GM04504 (cell line): ENCODE measurements around the gene CYP3A5.
"Not testable (repeated sequence)": the region's sequence is repeated elsewhere in the genome, so short reads cannot be mapped to it uniquely, and the experiment has no call there.

Source experiments
- DNase-seq: peaks from one replicate; pipeline ENCODE4 v3.0.0-alpha.2; 2012; ENCODE audit warnings: low read depth

The CYP3A5 gene

DNA sequence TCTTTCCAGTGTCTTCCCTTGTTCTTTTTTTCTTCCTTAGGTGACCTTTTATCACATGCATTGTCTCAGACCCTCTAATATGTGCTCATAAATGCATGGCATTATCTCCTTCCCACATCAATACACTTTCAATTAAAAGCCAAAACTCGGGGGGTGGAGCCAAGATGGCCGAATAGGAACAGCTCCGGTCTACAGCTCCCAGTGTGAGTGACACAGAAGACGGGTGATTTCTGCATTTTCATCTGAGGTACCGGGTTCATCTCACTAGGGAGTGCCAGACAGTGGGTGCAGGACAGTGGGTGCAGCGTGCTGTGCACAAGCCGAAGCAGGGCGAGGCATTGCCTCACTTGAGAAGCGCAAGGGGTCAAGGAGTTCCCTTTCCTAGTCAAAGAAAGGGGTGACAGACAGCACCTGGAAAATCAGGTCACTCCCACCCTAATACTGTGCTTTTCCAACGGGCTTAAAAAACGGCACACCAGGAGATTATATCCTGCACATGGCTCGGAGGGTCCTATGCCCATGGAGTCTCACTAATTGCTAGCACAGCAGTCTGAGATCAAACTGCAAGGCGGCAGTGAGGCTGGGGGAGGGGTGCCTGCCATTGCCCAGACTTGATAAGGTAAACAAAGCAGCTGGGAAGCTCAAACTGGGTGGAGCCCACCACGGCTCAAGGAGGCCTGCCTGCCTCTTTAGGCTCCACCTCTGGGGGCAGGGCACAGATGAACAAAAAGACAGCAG lies 6.2 kb upstream of the CYP3A5 start:
- DNase-seq = not testable (repeated sequence)

DNA sequence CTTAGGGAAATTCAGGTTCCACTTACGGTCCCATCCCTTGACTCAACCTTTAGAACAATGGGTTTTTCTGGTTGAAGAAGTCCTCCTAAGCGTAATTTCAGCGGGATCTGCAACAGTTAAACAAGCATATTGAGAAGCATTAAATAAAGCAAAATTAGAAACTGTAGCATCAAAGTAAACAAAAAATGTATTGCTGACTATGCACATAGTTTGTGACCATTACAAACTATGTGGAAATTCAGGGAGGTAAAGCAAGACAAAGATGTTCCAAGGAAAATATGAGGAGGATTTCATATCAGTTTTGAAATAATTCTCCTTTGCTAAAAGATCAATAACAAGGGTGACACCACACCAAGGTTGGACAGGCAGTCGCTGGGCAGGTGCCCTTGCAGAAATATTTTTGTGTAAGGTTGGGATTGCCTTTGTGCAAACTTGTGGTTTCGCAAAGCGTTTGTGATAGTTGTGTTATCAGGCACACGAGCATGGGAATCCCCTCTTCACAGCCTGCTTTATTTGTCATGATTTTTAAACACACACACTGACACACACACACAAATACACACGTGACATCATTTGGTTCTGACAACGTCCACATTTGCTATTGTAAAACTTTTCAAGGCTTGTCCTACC lies 5.4 kb upstream of the CYP3A5 start:
- DNase-seq = no peak

DNA sequence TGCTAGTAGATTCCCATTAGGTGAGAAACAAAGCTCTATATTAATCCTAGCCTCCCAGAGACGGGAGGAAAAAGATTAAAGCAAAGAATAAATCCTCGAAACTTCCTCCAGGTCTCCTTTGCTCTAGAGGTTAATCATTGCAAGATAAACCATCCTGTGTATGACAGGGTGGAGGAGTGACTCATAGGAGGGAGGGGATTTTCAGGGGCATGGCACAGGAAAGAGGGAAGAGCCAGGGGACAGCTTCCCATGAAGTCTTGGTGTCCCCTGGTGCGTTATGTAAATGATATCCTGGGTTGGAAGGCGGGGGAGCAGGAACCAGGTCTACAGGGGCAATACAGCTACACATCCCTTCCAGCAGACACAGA lies 780 bp downstream of the CYP3A5 start:
- no peak for DNase-seq

DNA sequence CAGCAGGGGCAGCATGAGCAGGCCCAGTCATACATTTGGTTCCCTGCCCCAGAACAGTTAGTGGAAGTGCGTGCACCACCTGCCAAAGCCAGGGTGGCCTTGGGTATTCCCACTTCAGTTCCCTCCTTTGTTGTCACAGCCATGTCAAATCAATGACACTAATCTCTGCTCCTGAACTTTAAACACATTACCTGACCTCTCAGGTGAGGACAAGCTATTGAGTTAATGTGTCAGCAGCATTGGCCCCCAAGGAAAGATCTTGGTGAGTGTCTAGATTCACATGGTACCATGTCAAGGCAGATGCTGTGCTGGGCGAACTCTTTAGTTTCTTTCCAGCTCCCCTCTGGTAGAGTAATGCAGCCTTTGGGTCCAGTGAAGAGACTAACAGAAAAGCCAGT lies 2.1 kb downstream of the CYP3A5 start:
- no peak for DNase-seq

DNA sequence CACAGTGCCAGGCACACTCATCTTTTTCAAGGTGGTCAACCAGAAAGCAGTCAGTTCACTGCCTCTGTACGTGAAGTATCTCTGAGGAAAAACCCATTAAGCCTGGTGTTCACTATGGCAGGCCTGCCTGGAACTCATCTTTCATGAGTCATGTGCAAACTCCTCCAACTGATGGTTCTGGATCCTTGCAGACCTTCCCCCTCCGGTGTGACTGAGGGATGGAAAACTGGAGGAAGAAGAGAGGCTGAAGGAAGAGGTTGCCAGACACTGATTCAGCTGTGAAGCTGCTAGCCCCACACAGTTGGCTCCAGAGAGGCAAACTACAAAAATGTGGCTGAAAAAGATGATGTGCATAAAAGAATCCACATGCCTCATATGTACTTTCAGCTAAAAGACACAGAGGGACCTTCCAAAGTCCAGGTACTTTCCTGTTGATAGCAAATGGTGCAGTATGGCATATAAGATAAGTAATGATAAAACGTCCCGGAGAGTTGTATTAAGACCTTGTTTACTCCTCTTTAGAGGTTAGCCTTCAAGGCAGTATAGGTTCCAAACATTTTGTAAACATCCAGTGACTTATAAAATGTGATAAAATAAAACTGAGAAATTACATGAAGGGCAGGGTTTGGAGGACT lies 2.7 kb downstream of the CYP3A5 start:
- DNase-seq = no peak

DNA sequence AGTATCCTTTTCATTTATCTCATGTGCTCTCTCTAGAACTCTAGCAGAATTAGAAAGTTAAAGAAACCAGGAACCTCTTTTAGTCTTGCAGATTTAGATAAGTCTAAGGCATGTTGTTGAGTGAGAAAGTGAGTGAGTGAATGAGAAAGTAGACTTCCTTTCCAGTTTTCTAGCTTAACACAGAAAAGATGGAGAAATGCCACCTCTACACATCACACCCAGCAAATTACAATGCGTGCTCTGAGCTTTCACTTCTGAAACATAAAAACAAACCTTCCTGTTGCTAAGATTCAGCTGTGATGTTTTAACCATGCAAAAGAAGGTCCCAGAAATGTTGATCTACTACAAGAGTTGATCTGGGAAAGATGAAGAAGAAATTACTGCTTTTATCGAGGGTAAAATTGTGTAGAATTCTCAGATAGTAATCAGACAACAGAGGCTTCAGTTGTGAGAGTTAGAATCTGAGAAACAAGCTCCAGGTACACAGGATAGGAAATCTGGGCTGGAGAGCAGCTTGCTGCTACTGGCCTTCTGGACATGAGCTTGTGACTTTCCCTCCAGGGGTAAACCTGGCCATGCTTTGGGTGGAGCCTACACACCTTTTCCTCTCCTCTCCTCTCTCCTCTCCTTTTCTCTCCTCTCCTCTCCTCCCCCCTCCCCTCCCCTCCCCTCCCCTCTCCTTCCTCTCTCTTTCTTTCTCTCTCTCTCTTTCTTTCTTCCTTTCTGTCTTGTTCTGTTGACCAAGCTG lies 4.6 kb downstream of the CYP3A5 start:
- DNase-seq = no peak

DNA sequence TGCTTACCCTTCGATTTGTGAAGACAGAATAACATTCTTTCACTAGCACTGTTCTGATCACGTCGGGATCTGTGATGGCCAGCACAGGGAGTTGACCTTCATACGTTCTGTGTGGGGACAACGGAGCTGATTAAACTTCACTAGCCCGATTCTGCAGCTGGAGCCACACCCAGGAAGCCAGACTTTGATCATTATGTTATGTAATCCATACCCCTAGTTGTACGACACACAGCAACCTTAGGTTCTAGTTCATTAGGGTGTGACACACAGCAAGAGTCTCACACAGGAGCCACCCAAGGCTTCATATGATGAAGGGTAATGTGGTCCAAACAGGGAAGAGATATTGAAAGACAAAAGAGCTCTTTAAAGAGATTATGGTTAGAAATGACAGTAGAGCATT lies 7.2 kb downstream of the CYP3A5 start:
- no peak for DNase-seq

DNA sequence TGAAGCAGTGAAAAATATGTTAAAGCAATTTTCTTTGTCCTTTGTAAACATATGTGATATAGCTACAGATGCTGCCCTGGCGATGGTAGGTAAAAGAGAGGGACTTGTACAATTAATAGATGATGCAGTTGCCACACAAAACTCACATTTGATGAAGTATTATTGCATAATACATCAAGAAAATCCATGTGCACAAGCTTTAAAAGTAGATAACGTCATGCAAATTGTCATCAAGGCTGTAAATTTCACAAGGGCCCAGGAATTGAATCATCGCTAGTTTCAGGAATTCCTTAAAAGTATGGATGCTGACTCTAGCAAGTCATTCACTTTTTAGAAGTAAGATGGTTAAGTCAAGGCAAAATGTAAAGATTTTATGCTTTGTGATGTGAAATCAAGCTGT lies 10.0 kb downstream of the CYP3A5 start:
- peak; percentile 14 for DNase-seq

DNA sequence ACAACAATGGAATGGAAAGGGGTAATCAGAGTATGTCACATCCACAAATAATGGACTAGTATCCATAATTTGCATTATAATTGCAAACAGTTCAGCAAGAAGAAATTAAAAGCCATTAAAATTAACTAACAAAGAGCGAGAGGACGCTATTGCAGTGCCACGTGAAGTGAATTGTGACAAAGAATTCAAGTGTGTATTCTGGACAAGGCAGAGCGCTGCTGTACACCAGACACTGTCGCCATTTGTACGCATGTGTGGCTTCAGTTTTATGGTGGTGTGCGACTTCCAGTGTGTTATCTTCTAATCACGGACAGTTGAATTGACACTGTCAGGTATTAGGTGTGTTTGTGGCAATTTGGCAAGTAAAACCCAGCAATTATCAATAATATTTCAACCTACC lies 11.3 kb downstream of the CYP3A5 start:
- DNase-seq = no peak

DNA sequence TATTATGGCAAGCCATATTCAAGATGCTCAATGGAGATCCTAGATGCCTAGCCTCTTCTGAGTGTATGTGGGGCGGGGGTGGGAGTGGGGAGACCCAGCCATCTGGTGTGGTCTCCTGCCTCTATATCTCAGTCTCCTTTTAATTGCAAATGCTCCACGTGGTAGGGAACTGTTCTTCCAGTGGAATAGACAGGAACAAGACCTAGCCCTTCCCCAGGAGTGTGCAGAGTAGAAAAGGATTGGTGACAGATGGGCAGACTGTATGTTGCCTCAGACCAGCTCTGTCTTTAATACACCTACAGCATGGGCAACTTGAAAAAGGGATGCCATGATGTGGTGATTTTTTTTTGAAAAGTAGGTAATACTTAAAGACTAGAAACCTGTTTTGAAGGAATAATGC lies 12.6 kb downstream of the CYP3A5 start:
- no peak for DNase-seq

DNA sequence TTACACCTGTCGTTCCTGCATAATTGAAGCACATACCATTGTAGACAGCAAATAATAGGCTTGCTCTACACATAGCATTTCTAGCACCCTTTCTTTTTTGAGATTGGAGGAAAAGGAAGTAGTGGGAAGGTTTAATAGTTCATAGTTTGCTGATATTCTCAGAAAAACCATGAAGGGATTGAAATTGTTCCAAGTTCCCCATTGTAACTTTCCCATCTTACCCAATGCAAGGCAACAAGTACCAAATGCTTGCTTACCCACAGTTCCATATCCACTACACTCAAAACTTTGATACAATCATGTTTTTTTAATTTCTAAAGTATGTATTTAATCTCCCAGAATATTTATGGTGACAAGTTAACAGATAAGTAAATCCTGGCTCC lies 13.8 kb downstream of the CYP3A5 start:
- DNase-seq = no peak

DNA sequence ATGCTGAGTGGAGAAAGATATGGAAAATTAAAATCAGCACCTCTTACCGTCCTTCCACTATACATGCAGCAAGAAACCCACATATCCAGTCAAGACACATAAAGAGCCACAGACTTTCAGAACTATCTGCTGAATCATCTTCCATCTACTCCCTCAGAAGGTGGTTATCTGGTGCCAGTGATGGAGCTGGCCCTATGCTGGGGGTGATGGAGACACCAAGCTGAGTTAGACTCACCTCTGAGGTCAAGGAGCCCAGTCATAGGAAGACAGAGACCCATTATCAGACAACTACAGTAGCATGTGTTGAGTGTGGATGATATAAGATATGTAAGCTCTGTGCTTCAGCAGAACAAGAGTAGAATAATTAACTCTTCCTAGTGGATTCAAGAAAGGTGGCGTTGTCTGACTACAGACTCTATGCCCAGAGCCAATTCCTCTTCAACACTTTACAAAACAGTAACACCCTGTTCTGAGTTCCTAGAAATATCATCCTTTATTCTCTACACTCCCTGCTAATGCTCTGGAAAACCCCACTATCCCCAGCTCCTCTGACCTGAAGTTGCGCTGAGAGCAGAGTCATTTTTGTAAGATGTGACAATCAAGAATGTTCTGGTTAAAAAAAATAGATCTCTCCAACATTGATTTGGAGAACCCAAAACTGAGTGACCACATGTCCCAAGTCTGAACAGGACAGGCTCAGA lies 14.3 kb downstream of the CYP3A5 start:
- DNase-seq = no peak

DNA sequence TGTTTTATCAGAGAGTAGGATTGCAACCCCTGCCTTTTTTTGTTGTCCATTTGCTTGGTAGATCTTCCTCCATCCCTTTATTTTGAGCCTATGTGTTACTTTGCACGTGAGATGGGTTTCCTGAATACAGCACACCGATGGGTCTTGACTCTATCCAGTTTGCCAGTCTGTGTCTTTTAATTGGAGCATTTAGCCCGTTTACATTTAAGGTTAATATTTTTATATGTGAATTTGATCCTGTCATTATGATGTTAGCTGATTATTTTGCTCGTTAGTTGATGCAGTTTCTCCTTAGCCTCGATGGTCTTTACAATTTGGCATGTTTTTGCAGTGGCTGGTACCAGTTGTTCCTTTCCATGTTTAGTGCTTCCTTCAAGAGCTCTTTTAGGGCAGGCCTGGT lies 21.9 kb downstream of the CYP3A5 start:
- not testable (repeated sequence) for DNase-seq

DNA sequence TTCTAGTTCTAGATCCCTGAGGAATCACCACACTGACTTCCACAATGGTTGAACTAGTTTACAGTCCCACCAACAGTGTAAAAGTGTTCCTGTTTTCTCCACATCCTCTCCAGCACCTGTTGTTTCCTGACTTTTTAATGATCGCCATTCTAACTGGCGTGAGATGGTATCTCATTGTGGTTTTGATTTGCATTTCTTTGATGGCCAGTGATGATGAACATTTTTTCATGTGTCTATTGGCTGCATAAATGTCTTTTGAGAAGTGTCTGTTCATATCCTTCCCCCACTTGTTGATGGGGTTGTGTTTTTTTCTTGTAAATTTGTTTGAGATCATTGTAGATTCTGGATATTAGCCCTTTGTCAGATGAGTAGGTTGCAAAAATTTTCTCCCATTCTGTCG lies 25.2 kb downstream of the CYP3A5 start:
- DNase-seq = not testable (repeated sequence)

DNA sequence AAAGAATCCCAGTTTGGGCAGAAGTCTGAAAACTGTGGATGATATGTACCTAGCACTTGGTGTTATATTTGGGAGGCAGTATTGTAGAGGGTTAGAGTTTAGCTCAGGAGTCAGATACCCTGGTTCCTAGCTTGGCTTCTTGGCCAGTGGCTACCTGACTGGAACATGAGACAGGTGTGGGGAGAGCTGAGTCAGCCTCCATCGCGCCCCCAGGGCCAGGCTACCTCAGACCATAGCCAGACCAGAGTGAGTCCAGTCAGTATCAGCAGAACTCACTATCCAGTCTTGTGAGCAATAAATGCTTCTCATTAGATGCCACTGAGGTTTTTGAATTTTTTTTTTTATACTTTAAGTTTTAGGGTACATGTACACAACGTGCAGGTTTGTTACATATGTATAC lies 26.0 kb downstream of the CYP3A5 start:
- no peak for DNase-seq

DNA sequence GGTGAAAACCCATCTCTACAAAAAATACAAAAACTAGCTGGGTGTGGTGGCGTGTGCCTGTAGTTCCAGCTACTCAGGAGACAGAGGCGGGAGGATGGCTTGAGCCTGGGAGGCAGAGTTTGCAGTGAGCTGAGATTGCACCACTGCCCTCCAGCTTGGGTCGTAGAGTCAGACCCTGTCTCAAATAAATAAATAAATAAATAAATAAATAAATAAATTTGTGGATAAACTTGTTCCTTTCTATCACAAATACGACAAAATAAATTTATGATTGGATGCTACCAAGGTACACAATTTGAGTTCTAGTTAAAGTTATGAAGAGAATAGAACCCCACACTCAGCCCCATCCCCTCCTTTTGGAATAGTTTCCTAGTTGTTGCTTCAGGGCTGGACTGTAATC lies 26.5 kb downstream of the CYP3A5 start:
- not testable (repeated sequence) for DNase-seq

DNA sequence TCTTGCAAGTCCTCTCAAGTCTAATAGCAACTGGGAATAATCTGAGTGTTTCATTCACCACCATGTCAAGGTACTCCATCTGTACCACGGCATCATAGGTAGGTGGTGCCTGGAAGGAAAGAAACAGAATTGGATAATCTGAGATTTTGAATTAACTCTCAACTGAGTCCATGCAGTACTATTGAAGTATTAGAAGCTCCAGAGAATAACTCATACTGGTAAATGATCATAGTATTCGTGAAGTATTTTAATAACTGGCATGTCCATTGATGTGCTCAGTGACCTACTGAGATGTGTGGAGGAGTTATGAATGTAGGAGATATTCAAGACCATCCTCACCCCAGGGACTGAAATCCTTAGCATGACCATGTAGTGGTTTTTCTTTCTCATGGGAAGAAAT lies 27.1 kb downstream of the CYP3A5 start:
- DNase-seq = no peak

DNA sequence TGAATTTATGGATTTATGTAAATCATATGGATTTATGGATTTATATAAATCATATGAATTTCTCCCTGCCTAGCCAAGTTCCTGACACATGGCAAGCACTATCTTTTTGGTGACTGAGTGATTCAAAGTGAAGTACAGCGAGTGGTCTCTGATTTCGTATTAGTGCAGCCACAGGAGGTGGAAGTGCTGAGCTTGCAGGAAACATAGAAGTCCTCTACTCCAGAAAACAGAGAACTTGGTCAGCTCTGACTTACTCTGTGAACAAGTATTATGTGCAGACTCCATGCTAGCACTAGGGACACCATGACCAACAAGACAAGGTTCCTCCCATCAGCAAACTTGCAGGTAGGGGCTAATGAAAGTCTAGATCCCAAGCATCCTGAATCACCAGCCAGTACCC lies 28.5 kb downstream of the CYP3A5 start:
- no peak for DNase-seq

DNA sequence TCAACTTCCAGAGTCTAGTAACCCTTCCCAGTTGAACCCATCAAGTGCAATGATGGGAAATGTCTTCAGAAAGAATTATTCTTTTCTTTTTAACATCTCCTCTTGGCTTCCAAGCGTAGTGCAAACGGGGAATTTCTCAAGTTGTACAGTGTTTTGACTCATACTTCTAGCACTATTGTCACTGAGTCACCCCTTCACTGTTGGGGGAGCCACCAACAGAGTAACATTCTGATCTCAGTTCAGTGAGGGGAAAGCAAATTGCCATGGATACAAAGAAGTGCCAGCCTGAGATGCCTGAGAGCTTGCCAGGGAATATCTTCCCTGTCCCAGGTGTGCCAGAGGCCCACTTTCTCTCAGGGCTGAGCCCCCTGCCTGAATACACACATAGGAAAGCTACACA lies 31.0 kb downstream of the CYP3A5 start:
- no peak for DNase-seq

DNA sequence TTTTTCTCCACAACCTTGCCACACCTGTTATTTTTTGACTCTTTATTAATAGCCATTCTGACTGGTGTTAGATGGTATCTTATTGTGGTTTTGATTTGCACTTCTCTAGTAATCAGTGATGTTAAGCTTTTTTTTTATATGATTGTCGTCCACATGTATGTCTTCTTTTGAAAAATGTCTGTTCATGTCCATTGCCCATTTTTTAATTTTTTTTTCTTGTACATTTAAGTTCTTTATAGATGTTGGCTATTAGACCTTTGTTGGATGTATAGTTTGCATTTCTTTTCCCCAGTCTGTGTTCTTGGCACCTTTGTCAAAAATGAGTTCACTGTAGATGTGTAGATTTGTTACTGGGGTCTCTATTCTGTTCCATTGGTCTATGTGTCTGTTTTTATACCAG lies 34.2 kb downstream of the CYP3A5 start:
- DNase-seq = no peak

DNA sequence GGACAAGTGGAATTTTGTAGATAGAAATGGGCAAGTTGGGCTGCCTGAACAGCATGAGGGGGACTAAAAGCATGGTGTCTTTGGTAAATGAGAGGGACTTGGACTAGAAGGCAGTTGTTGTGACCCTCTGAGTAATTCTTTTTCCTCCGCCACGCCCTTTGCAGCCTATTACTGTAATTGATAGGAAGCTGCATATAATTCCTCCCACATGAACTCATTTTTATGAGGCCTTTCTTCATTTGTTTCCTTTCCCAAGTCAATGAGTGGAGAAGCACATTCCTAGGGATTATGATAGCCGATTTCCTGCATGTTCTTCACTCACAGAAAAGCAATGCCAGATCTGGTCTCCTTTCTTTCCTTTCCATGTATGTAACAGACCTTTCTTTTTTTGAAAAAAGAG lies 35.4 kb downstream of the CYP3A5 start:
- DNase-seq = no peak

DNA sequence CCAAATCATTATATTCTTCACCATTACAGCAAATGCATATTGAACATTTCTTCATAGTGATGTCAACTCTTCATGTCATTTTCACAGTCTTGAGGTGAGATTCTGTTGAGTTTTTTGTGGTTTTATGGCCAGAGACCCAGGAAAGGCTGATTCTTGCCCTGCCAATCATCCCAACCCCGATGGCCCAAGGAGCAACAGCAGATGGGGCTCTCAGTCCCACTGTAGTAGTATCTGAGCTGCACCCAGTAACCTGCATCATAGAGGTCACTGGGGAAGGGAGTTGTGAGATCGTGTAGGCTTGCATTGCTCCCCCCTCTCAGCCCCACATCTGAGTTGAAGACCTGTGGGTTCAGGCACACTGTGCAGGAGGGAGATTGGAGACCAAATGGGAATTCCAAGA lies 36.3 kb downstream of the CYP3A5 start:
- no peak for DNase-seq
